VCaP (cell line): ENCODE results near the gene CD244.
"Not testable (repeated sequence)": the region's sequence is repeated elsewhere in the genome, so short reads cannot be mapped to it uniquely, and the experiment has no call there.

ENCODE experiments used
- H3K27ac ChIP-seq: fragments of 450-650 bp; 2 replicates; pipeline ENCODE4 v1.5.1; 2017
- CTCF ChIP-seq: fragments of 450-650 bp; conservative IDR thresholded peaks from 2 replicates; pipeline ENCODE4 v1.5.1; 2017; ENCODE audit warnings: mild to moderate bottlenecking, moderate library complexity

The CD244 gene

GRCh38 chr1:160862203-160863060 lies at the start of gene CD244:
Gene CD244 (minus strand): TSS chr1:160862887. CDS start chr1:160862677, 210 bp downstream.
- H3K27ac ChIP-seq: no peak within 1 kb of the TSS
- TF ChIP-seq CTCF: no peak

GRCh38 chr1:160911925-160912324 lies 49.2 kb upstream of the CD244 start:
- H3K27ac ChIP-seq: no peak overlapping the region
- no peak for TF ChIP-seq CTCF

GRCh38 chr1:160911441-160911840 lies 48.8 kb upstream of the CD244 start:
- H3K27ac ChIP-seq: no peak overlapping the region
- TF ChIP-seq CTCF: no peak

- no peak for TF ChIP-seq CTCF
- H3K27ac ChIP-seq: no peak overlapping the region
Measured at GRCh38 chr1:160910170-160910750, 47.6 kb upstream of the CD244 start.

GRCh38 chr1:160907976-160908375 lies 45.3 kb upstream of the CD244 start:
- TF ChIP-seq CTCF: no peak
- no peak overlapping the region for H3K27ac ChIP-seq

- TF ChIP-seq CTCF: no peak
- H3K27ac ChIP-seq: no peak overlapping the region
Measured at GRCh38 chr1:160905617-160905989, 42.9 kb upstream of the CD244 start.

GRCh38 chr1:160904783-160905616 lies 42.3 kb upstream of the CD244 start:
- H3K27ac ChIP-seq: no peak overlapping the region
- no peak for TF ChIP-seq CTCF

- H3K27ac ChIP-seq: not testable (repeated sequence)
Measured at GRCh38 chr1:160902251-160902650, 39.6 kb upstream of the CD244 start.
